T-helper 1 cell treated with Interleukin-12 subunit alpha and Interleukin-12 subunit beta and Interleukin-4 antibody, amounts not matched to agents 30 μg/mL and 1 μg/mL, for 36 hours (primary cell): ENCODE results near the gene ANKRD11.
"Not testable (repeated sequence)": the region's sequence is repeated elsewhere in the genome, so short reads cannot be mapped to it uniquely, and the experiment has no call there.

Experiments
- H3K27ac Mint-ChIP-seq: one replicate; pipeline ENCODE4 v1.8.0; 2021; ENCODE audit warnings: mild to moderate bottlenecking, mixed read lengths
- H3K27me3 Mint-ChIP-seq: one replicate; pipeline ENCODE4 v1.8.0; 2021; ENCODE audit warnings: low read depth, mixed read lengths
- H3K36me3 Mint-ChIP-seq: one replicate; pipeline ENCODE4 v1.8.0; 2021; ENCODE audit warnings: low read depth, mixed read lengths
- H3K4me1 Mint-ChIP-seq: one replicate; pipeline ENCODE4 v1.8.0; 2021; ENCODE audit warnings: low read depth, mixed read lengths
- H3K4me3 Mint-ChIP-seq: one replicate; pipeline ENCODE4 v1.8.0; 2021; ENCODE audit warnings: mild to moderate bottlenecking, moderate library complexity, mixed read lengths
- H3K9me3 Mint-ChIP-seq: one replicate; pipeline ENCODE4 v1.8.0; 2021; ENCODE audit warnings: mixed read lengths

ANKRD11 gene

DNA sequence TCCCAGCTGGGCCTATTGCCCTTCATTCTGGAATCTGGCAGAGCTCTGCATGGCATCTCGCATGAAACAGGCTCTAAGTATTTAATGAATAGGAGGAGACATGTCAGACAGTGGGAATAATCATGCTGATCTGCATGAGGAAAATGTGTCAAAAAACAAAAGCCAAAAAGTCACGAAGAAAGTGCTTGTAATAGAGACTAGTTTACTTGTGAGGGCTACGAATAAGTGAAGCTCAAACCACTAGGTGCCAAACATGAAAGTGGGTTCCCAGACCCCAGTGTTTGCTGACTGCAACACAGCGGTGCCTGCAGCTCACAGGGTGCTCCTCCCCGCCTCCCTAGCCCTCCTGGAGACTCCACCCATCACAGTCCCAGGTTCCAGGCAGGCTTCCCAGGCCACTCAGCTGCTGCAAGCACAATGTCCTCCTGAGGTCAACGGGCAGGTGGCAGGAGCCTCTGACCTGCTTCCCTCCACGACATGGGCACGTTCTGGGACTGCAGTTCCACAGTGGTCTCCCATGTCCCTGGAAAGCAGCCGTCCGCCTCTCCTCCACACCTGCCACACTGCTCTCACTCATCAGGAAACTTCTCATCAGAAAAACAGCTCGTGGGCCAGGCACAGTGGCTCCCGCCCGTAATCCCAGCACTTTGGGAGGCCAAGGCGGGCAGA, 96.5 kb downstream of the ANKRD11 start:
- Mint-ChIP-seq H3K27ac (no peak overlapping the region), H3K36me3 (peaks cover 11% of the 10 kb centered on the region), H3K9me3 (no peaks in the 10 kb centered on the region), H3K4me3 (no peak overlapping the region), H3K27me3 (no peaks in the 10 kb centered on the region), H3K4me1 (peaks cover 20% of the 10 kb centered on the region)

DNA sequence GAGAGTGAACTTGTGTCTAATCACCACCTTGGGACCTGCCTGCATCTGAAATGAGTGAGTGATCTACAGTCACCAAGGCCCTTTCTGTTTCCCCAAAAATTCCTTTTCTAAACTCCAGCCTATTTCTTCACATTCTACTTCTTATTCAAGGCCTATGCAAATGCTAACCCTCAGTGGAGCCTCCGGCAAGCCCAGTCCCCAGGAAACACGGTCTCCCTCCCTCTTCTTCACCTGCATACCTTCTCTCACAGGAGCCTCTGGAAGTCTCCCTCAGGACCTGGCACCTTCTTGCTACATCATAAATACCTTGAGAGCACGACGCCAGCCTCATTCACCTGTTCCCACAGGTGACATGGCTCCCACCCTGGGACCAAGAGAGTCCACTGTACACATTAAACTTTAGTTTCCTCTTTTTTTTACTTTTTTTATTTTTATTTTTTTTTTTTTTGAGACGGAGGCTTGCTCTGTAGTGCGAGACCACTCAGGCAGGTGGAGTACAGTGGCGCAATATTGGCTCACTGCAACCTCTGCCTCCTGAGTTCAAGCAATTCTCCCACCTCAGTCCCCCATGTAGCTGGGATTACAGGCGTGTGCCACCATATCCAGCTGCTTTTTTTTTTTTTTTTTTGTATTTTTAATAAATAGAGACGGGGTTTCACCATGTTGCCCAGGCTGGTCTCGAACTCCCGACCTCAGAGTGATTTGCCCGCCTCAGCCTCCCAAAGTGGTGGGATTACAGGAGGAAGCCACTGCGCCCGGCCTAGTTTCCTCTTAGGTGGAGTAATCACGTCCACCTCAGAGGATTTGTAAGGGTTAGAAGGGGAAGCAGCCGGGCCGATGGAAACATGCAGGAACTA, 97.3 kb downstream of the ANKRD11 start:
- Mint-ChIP-seq H3K27me3 (no peaks in the 10 kb centered on the region), H3K27ac (no peak overlapping the region)

DNA sequence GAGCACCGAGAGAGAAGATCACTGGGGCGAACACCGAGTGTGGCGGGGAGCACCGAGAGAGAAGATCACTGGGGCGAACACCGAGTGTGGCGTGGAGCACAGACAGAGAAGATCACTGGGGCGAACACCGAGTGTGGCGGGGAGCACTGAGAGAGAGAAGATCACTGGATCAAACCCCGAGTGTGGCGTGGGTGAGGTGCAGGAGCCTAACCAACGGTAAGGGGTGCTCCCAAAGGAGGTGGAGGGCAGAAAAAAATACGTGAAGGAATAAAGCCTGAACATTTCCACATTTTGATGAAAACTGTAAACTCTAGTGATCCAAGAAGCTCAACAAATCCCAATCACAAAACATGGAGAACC, 100.2 kb downstream of the ANKRD11 start:
- not testable (repeated sequence) for H3K27ac Mint-ChIP-seq, H3K9me3 Mint-ChIP-seq, H3K36me3 Mint-ChIP-seq, H3K4me3 Mint-ChIP-seq, H3K27me3 Mint-ChIP-seq
- peaks cover 31% of the 10 kb centered on the region for H3K4me1 Mint-ChIP-seq

More for the DNA sequence above, 97.3 kb downstream of the ANKRD11 start:
- Mint-ChIP-seq H3K36me3 (peaks cover 8% of the 10 kb centered on the region), H3K9me3 (no peaks in the 10 kb centered on the region), H3K4me3 (no peak overlapping the region), H3K4me1 (peaks cover 23% of the 10 kb centered on the region)

DNA sequence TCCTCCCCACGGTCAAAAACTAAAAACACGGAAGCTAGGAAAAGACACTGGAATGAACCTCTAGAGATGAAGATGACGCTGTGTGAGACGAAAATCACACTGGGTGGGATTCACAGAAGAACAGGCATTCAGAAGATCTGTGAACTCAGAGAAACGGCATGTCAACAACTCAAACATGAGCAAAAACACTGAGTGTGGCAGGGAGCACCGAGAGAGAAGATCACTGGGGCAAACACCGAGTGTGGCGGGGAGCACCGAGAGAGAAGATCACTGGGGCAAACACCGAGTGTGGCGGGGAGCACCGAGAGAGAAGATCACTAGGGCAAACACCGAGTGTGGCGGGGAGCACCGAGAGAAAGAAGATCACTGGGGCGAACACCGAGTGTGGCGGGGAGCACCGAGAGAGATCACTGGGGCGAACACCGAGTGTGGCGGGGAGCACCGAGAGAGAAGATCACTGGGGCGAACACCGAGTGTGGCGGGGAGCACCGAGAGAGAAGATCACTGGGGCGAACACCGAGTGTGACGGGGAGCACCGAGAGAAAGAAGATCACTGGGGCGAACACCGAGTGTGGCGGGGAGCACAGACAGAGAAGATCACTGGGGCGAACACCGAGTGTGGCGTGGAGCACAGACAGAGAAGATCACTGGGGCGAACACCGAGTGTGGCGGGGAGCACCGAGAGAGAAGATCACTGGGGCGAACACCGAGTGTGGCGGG, 100.7 kb downstream of the ANKRD11 start:
- H3K4me3 Mint-ChIP-seq, H3K27me3 Mint-ChIP-seq, H3K36me3 Mint-ChIP-seq, H3K27ac Mint-ChIP-seq, H3K9me3 Mint-ChIP-seq: not testable (repeated sequence)
- H3K4me1 Mint-ChIP-seq, result peaks cover 29% of the 10 kb centered on the region

DNA sequence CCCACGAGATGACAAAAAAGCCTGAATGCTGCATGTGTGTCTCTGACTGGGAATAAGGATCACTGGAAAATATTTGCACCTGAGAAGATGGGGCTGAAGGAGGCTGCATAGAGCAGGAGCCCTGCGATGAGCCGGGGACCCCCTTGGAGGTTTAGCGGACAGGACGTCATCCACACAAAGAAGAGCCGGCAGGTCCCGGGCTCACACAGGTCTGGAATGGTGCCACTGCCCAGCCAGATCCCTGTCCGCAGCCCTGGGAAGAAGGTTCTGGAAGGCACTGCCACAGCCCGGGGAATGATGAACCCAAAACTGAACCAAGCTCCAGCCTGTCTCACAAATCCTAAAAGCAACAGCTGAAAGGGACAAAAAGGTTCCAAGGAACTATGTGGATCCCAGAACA, 101.8 kb downstream of the ANKRD11 start:
- peaks cover 5% of the 10 kb centered on the region for H3K36me3 Mint-ChIP-seq
- no peak overlapping the region for H3K4me3 Mint-ChIP-seq
- peaks cover 39% of the 10 kb centered on the region for H3K4me1 Mint-ChIP-seq
- H3K27ac Mint-ChIP-seq, result no peak overlapping the region
- H3K9me3 Mint-ChIP-seq, result no peaks in the 10 kb centered on the region
- H3K27me3 Mint-ChIP-seq, result no peaks in the 10 kb centered on the region

DNA sequence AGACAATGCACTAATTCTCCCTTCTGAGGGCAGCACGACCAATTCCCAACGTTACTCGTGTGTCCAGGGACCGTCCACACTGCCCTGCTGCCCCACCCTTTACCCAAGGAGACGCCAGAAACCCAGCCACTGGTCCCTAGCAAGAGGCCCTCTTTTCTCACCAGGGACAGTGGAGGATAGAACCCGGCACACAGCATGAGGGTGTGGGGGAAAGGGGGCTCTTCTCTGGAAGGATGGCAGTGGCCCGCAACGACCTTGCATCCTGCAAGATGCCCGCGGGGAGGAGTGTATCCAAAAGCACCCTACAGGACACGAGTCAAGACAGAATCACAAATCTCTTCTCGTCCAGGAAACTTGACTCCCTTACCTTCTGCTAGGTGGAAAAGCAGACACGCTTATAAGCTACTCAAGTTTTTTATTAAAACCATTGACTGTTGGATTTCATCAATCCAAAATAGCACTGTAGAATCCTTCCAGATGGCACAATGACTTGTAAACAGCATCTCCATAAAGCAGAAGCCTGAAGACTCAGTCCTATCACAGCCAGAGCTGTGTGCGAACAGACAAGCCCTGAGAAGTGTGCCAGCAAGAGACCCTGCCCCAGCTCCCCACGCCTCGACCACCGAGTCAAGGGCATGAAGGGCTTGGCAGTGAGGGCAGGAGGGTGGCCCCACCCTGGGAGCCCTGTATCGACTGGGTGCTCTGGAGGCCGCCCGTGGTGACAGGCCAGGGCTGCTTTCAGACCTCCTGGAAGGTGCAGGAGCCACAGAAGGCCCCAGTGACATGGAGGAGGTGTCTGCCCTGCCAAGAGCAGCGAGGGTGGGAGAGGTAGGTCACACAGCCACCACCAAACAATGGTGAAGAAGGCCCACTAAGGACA, 103.8 kb downstream of the ANKRD11 start:
- H3K27ac Mint-ChIP-seq, result no peak overlapping the region
- H3K36me3 Mint-ChIP-seq, result peaks cover 5% of the 10 kb centered on the region
- H3K4me3 Mint-ChIP-seq, result no peak overlapping the region
- no peaks in the 10 kb centered on the region for H3K9me3 Mint-ChIP-seq
- peaks cover 50% of the 10 kb centered on the region for H3K4me1 Mint-ChIP-seq
- H3K27me3 Mint-ChIP-seq, result no peaks in the 10 kb centered on the region

DNA sequence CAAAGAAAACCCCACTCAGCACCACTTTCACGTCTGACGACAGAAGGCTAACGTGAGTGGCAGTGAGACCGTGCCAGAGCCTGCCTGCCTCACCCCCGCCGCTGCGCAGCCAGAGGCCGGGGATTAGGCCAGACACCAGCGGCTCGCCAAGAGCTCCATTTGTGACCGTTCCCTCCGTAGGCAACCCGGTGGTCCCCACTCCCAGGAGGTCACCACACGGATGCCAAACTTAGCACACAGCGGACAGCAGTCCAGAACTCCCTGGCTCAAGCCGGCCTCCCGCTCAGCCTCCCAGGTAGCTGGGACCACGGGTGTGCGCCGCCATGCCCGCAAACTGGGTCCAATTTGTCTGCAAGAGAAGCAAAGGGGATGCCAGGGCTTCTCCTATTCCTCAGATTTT, 104.6 kb downstream of the ANKRD11 start:
- Mint-ChIP-seq H3K27me3 (no peaks in the 10 kb centered on the region), H3K36me3 (peaks cover 5% of the 10 kb centered on the region), H3K27ac (no peak overlapping the region), H3K4me1 (peaks cover 53% of the 10 kb centered on the region), H3K4me3 (no peak overlapping the region), H3K9me3 (no peaks in the 10 kb centered on the region)

DNA sequence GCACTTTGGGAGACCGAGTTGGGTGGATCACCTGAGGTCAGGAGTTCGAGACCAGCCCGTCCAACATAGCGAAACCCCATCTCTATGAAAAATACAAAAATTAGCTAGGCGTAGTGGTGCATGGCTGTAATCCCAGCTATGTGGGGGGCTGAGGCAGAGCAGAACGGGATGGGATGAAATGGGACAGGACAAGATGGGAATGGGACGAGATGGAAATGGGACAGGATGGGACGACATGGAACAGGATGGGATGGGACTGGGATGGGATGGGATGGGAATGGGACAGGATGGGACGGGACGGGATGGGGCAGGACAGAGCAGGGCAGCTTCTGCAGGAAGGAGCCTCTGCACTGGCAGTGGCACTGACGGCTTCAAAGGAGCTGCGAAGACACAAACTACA, 106.1 kb downstream of the ANKRD11 start:
- Mint-ChIP-seq H3K27ac (peak overlapping the region; percentile 72), H3K36me3 (peaks cover 1% of the 10 kb centered on the region), H3K4me3 (no peak overlapping the region), H3K4me1 (peaks cover 57% of the 10 kb centered on the region), H3K9me3 (no peaks in the 10 kb centered on the region), H3K27me3 (no peaks in the 10 kb centered on the region)

DNA sequence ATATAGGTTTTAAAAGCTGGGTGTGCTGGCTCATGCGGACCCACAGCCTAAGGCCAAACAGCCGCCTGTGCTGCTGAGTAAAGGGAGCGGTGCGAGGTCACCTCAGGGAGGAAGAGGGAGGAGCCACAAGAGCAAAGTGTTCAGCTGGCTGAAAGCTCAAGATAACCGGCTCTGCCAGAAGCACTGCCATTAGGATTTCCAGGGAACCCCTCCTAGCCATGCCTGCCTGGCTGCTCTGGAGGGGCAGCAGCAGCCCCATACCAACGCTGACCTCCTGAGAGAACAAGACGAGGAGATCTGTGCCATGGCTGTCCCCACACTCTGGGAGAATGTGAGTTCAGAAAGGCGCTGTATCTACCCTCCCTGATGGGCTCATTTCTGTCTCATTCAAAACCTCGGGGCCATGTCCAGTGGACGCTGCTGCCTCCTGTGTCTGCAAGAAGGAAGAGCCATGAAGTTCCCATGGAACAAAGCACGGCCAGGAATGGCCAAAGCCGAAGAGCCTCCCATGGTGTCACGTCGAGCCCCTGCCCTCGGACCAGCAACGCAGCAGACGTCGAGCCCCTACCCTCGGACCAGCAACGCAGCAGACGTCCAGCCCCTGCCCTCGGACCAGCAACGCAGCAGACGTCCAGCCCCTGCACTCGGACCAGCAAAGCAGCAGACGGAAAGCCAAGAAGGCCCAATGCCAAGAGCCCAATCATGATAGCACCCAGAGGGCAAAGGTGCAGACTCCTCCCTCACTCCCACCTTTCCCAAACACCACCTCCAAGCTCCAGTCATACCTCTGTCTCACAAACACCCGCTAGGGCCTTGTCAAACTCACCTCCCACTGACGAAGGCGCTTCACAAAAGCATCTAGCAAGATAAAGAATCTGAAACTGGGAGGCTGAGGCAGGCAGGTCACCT, 107.0 kb downstream of the ANKRD11 start:
- Mint-ChIP-seq H3K4me3 (peak overlapping the region; percentile 57), H3K27me3 (no peaks in the 10 kb centered on the region), H3K27ac (peak overlapping the region; percentile 78), H3K4me1 (peaks cover 51% of the 10 kb centered on the region), H3K36me3 (no peaks in the 10 kb centered on the region), H3K9me3 (no peaks in the 10 kb centered on the region)

DNA sequence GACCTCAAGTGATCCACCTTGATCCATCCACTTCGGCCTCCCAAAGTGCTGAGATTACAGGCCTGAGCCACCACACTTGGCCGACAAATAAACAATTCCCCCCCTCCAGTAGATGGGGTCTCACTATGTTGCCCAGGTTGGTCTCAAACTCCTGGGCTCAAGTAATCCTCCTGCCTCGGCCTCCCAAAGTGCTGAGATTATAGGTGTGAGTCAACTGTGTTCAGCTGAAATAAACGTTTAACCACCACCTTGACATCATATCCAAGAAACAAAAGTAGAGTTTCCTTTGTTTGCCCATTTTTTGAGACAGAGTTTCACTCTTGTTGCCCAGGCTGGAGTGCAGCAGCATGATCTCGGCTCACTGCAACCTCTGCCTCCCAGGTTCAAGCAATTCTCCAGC, 107.8 kb downstream of the ANKRD11 start:
- peaks cover 50% of the 10 kb centered on the region for H3K4me1 Mint-ChIP-seq

DNA sequence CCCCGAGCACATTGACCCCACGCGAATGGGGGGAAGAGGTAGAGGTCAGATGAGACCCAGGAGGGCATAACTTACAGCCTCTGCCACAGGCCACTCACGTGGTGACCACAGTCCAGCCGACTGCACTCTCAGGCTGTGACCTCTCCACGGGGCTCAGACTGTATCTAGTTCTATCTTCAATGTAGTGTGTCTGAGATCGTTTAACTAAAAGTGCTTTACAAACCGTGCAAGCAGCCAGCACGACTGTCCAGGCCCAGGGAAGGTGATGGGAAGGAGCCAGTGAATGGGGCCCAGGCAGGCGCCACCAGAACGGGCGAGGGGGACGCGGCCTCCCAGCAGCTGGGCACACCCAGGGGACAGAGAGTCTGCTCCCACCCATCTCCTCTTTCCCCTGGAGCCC, 108.6 kb downstream of the ANKRD11 start:
- Mint-ChIP-seq H3K4me3 (no peak overlapping the region), H3K27ac (no peak overlapping the region), H3K9me3 (no peaks in the 10 kb centered on the region), H3K4me1 (peaks cover 52% of the 10 kb centered on the region), H3K36me3 (peaks cover 3% of the 10 kb centered on the region), H3K27me3 (no peaks in the 10 kb centered on the region)

More for the DNA sequence above, 107.8 kb downstream of the ANKRD11 start:
- H3K36me3 Mint-ChIP-seq, H3K27me3 Mint-ChIP-seq, H3K9me3 Mint-ChIP-seq: not testable (repeated sequence)
- H3K27ac Mint-ChIP-seq, result peak overlapping the region; percentile 78
- H3K4me3 Mint-ChIP-seq, result peak overlapping the region; percentile 6

DNA sequence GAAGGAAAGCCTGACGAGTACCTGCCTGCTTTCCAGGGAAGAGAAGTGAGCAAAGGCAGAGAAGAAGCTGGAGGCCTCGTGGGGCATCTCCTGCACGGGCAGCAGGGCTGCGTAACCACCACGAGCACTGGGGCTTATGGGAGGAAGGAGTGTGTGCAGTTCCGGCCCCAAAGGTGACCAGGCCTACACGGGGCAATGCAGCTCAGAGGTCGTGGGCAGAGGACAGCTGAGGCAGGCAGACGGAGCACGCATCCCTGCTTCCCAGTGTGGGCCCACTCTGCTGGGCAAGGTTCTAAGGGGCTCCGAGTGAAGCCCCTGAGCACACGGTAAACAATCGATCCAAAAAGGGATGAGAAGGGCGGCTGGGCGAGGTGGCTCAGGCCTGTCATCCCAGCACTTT, 109.7 kb downstream of the ANKRD11 start:
- Mint-ChIP-seq H3K9me3 (peaks cover 5% of the 10 kb centered on the region), H3K4me1 (peaks cover 56% of the 10 kb centered on the region), H3K4me3 (no peak overlapping the region), H3K36me3 (peaks cover 5% of the 10 kb centered on the region), H3K27ac (no peak overlapping the region), H3K27me3 (no peaks in the 10 kb centered on the region)

DNA sequence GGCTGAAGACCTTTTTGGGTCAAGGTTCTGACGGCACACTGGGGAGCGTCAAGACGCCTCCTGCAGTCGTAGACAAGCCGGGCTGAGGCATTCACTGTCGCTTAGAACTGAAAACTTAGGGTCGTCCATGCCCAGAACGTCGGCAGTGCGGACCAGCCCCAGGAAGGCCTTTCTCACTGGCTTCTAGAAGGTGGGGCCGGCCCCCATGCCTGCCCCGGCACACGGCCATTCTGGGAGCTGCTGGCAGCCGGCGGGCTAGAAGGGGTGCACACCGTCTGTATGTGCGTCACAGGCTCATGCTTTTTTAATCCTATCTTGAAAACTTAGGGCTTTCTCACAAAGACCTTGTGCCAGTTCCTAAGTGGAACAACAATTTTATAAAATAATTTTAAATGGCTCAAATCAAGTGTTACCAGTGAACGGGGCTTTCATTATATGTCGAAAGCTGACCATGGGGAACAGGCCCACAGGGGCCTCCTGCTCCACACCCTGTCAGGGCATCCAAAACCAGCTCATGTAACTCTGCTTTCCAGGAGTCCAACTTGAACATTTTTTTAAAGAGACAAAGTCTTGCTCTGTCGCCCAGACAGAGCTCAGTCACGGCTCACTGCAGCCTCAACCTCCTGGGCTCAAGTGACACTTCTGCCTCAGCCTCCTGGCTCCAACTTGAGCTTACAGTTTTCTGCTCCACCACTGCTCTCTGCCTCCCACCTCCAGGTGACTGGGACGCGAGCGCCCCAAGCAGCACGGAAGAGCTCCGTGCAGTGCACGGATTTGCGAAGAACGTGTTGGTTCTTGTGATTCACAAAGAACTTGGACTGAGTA, 111.2 kb downstream of the ANKRD11 start:
- H3K27ac Mint-ChIP-seq, result peak overlapping the region; percentile 52
- H3K36me3 Mint-ChIP-seq, result peaks cover 5% of the 10 kb centered on the region
- peaks cover 5% of the 10 kb centered on the region for H3K9me3 Mint-ChIP-seq
- H3K27me3 Mint-ChIP-seq, result no peaks in the 10 kb centered on the region
- no peak overlapping the region for H3K4me3 Mint-ChIP-seq
- peaks cover 53% of the 10 kb centered on the region for H3K4me1 Mint-ChIP-seq
